ENCODE data around the gene IFT43.

DNA sequence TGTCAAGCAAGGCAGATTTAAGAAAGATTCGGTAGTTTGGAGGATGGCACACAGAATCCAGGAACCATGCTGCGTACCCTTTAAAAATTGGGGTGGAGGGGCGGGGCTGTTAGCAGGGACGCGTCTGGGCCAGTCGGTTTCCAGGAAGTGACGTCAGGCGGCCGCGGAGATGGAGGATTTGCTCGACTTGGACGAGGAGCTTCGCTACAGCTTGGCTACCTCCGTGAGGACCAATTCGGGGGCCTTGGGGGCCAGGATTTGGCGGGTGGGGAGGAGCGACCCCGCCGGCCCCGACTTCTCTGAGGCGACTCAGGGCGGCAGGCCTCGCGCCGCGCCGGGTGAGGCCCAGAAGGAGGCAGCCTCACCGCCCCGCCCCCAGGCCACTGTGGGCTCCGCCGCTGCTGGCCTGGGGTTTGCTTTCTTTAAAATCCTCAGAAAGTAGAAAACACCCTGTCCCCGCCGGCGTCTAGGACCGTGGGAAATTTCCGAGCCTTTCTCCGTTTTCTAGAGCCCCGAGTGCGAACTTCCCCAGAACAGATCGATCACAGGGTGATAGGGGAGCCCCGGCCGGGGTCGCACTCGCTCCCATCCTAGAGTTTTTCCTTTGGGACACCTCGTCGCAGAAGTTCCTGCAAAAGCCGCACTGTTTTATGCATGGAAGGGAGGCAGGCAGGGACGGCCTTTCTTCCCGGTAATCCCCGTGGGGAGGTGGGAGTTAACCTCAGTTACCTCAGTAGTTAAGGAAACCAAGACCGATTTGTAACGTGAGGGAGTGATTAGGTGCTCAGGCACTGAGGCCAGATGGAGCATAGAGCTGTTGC is at the start of gene IFT43:
- TF ChIP-seq, protein P1, sequence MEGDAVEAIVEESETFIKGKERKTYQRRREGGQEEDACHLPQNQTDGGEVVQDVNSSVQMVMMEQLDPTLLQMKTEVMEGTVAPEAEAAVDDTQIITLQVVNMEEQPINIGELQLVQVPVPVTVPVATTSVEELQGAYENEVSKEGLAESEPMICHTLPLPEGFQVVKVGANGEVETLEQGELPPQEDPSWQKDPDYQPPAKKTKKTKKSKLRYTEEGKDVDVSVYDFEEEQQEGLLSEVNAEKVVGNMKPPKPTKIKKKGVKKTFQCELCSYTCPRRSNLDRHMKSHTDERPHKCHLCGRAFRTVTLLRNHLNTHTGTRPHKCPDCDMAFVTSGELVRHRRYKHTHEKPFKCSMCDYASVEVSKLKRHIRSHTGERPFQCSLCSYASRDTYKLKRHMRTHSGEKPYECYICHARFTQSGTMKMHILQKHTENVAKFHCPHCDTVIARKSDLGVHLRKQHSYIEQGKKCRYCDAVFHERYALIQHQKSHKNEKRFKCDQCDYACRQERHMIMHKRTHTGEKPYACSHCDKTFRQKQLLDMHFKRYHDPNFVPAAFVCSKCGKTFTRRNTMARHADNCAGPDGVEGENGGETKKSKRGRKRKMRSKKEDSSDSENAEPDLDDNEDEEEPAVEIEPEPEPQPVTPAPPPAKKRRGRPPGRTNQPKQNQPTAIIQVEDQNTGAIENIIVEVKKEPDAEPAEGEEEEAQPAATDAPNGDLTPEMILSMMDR (IDR thresholded peaks at IDR 0.05): no peak
- TF ChIP-seq, protein P2, sequence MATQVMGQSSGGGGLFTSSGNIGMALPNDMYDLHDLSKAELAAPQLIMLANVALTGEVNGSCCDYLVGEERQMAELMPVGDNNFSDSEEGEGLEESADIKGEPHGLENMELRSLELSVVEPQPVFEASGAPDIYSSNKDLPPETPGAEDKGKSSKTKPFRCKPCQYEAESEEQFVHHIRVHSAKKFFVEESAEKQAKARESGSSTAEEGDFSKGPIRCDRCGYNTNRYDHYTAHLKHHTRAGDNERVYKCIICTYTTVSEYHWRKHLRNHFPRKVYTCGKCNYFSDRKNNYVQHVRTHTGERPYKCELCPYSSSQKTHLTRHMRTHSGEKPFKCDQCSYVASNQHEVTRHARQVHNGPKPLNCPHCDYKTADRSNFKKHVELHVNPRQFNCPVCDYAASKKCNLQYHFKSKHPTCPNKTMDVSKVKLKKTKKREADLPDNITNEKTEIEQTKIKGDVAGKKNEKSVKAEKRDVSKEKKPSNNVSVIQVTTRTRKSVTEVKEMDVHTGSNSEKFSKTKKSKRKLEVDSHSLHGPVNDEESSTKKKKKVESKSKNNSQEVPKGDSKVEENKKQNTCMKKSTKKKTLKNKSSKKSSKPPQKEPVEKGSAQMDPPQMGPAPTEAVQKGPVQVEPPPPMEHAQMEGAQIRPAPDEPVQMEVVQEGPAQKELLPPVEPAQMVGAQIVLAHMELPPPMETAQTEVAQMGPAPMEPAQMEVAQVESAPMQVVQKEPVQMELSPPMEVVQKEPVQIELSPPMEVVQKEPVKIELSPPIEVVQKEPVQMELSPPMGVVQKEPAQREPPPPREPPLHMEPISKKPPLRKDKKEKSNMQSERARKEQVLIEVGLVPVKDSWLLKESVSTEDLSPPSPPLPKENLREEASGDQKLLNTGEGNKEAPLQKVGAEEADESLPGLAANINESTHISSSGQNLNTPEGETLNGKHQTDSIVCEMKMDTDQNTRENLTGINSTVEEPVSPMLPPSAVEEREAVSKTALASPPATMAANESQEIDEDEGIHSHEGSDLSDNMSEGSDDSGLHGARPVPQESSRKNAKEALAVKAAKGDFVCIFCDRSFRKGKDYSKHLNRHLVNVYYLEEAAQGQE (IDR thresholded peaks at IDR 0.05; ENCODE audit: insufficient read depth in 1 of 2, low read depth in 2 of 2, low read length in 1 of 2): no peak

All from Panc1 (cell line).